ENCODE data around the gene TMEM269.

The TMEM269 gene

DNA sequence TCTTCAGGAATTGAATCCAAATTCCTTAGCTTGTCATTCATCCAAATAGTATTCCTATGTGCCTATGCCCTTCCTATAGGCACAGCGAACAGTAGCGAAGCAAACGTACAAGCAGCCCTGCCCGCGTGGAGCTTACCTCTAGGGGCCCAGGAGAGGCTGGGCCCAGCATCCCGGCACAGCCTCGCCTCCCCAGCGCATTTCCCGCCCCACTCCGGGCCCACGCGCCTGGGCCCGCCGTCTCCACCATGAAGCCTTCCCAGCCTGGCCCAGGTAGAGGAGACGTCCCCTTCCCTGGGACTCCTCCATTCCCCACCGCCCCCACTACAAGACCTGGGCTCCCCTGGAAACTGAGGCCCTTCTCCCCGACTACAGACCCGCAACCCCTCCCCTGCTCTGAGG, 245 bp upstream of the TMEM269 start:
- no peak for DNase-seq (ENCODE audit: extremely low read depth, low read depth)
- no peak overlapping the region for H3K4me3 ChIP-seq (replicated peaks; ENCODE audit: low read depth, low read length)
- no peak for TF ChIP-seq CTCF (IDR thresholded peaks at IDR 0.05; ENCODE audit: low read depth, low read length, missing control alignments)

GRCh38 chr1:42786097-42786496, 1.3 kb downstream of the TMEM269 start:
- no peak for TF ChIP-seq CTCF (IDR thresholded peaks at IDR 0.05; ENCODE audit: low read depth, low read length, missing control alignments)
- DNase-seq (ENCODE audit: extremely low read depth, low read depth): no peak
- H3K4me3 ChIP-seq (replicated peaks; ENCODE audit: low read depth, low read length): no peak overlapping the region

DNA sequence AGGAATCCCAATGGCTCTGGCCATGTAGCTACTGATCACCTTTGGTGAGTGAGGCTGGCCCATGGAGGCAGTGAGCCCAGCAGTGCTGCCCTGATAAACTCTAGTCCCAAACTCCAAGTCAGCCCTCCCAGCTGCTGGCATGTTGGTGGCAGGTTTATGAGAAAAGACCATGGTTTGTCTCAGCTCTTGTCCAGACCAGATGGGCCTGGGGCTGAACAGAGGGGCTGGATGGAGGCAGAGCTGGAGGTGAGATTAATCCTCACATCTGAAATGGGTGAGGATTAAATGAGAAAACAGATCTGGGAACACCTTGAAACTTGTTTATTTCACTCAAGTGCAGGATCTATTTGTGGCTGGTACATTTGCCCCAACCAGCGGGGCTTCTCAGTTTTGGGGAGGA, 3.2 kb downstream of the TMEM269 start:
- TF ChIP-seq CTCF (IDR thresholded peaks at IDR 0.05; ENCODE audit: low read depth, low read length, missing control alignments): no peak

GRCh38 chr1:42793824-42794223, 9.0 kb downstream of the TMEM269 start:
- H3K4me3 ChIP-seq (replicated peaks; ENCODE audit: low read depth, low read length): no peak overlapping the region
- DNase-seq (ENCODE audit: extremely low read depth, low read depth): no peak
- no peak for TF ChIP-seq CTCF (IDR thresholded peaks at IDR 0.05; ENCODE audit: low read depth, low read length, missing control alignments)

More for the DNA sequence above, 3.2 kb downstream of the TMEM269 start:
- DNase-seq (ENCODE audit: extremely low read depth, low read depth): no peak
- no peak overlapping the region for H3K4me3 ChIP-seq (replicated peaks; ENCODE audit: low read depth, low read length)

DNA sequence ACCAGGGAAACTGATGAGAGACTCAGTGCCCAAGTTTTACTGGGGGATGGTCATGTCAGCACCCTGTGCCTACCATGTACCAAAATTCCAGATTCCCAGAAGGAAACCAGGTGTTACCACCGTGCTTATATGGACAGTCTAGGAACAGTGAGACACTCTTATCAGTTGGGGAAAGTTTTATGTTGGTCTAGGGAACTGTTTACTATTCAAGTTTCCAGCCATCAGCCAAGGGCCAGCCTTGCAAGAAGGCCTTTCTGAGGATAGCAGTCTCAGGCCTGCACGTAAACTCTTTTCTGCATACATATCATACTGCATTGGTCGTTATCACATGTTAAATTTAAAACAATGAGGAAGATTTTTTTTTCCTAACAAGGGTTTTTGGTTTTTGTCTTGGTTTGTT, 12.6 kb downstream of the TMEM269 start:
- no peak for TF ChIP-seq CTCF (IDR thresholded peaks at IDR 0.05; ENCODE audit: low read depth, low read length, missing control alignments)
- H3K4me3 ChIP-seq (replicated peaks; ENCODE audit: low read depth, low read length): no peak overlapping the region
- no peak for DNase-seq (ENCODE audit: extremely low read depth, low read depth)

DNA sequence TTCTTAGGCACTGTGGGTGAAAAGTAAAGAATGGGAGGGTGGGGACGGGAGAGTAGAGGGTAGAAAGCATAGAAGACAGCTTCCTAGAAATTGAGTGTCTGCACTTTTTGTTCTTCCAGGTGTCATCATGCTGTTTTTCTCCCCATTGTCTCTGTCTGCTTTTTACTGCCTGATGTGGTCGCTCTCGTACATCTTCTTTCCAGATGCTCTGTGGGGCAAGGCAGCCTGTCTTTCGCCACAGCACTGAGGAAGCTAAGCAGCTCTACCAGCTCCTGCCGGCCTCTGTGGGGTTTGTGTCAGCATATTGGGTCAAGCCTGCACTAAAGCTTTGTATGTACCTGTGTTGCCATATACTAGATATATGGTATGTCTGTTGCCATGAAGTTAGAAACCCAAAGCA, 13.2 kb downstream of the TMEM269 start:
- no peak for TF ChIP-seq CTCF (IDR thresholded peaks at IDR 0.05; ENCODE audit: low read depth, low read length, missing control alignments)
- DNase-seq (ENCODE audit: extremely low read depth, low read depth): no peak
- no peak overlapping the region for H3K4me3 ChIP-seq (replicated peaks; ENCODE audit: low read depth, low read length)

DNA sequence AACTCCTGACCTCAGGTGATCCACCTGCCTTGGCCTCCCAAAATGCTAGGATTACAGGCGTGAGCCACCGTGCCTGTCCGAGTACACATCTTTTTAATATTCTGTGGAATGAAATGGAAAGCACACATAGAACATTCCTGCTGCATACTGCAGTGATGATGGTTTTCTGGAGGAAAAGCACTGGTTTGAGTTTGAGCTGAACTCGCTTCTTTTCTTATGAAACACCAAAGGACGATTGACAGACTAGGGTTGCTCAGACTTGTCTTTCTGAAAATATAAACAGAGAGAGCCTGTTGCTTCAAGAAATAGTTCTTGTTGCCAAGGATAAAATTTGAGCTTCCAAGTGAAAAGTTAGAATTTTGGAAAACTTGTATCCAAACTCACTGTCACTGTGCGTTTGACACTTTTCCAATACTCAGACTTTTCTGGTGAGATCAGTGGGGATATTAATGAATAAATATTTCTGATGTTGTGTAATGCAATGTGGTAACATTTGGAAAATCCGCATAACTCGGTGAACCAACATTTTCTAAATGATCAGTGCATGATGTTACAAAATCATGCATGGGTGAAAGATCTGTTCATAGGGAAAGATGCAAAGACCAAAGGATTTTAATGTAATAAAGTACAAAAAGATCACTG, 17.2 kb downstream of the TMEM269 start:
- no peak for DNase-seq (ENCODE audit: extremely low read depth, low read depth)
- no peak for TF ChIP-seq CTCF (IDR thresholded peaks at IDR 0.05; ENCODE audit: low read depth, low read length, missing control alignments)
- H3K4me3 ChIP-seq (replicated peaks; ENCODE audit: low read depth, low read length): no peak overlapping the region

All from HFF-Myc (cell line).